Astrocyte of the spinal cord (primary cell): ENCODE results near the gene RAP1GAP2.
"Not testable (repeated sequence)": the region's sequence is repeated elsewhere in the genome, so short reads cannot be mapped to it uniquely, and the experiment has no call there.

Experiments
- DNase-seq: peaks from one replicate; pipeline ENCODE4 v3.0.0; 2011; ENCODE audit warnings: low read depth, low spot score
- H3K4me3 ChIP-seq: 2 replicates; pipeline ENCODE4 v1.5.1; 2011; ENCODE audit warnings: low read depth, mild to moderate bottlenecking, low read length, moderate library complexity
- CTCF ChIP-seq: IDR thresholded peaks from 2 replicates; pipeline ENCODE4 v1.5.1; 2012; ENCODE audit warnings: low read depth, mild to moderate bottlenecking, low read length, inconsistent platforms
- in situ Hi-C: cut with HindIII; loops from 2 replicates; pipeline ENCODE4 v1.10.0; 2017; ENCODE audit warnings: low sequenced_read_pairs

RAP1GAP2 gene

DNA sequence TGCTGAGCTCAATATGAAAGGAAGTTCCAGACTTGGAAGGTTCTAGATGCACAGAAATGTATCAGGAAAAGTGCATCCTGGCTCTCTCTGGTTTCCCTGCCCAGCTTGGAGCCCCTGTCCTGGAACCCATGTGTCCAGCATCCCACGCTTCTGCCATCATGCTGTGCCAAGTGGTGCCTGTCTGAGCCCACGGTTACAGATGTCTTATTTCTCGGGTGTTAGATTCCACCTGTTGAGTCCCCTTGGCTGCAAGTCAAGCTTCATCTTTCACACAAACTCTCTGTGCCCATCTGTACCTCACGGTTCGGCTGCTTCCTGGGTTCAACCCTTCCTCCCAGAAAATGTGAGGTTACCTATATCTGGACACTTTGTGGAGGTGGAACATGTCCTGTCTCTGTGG lies 244.6 kb downstream of the RAP1GAP2 start:
- H3K4me3 ChIP-seq = no peak overlapping the region
- no peak for DNase-seq
- in situ Hi-C loops = no loop called here
- TF ChIP-seq CTCF = no peak

GRCh38 chr17:3043737-3044365 lies 247.6 kb downstream of the RAP1GAP2 start:
- H3K4me3 ChIP-seq = no peak overlapping the region
- TF ChIP-seq CTCF = no peak
- DNase-seq = no peak
- in situ Hi-C loops = no loop called here

GRCh38 chr17:3046753-3047152 lies 250.5 kb downstream of the RAP1GAP2 start:
- H3K4me3 ChIP-seq = no peak overlapping the region
- no peak for TF ChIP-seq CTCF
- in situ Hi-C loops = no loop called here
- DNase-seq = no peak

- in situ Hi-C loops = no loop called here
- peak; percentile 97 for DNase-seq
- peak; percentile 76 for TF ChIP-seq CTCF
Observed at GRCh38 chr17:3048727-3049471, 252.7 kb downstream of the RAP1GAP2 start.

GRCh38 chr17:3049705-3050295 lies 253.6 kb downstream of the RAP1GAP2 start:
- in situ Hi-C loops = no loop called here
- H3K4me3 ChIP-seq = no peak overlapping the region
- TF ChIP-seq CTCF = no peak
- DNase-seq = no peak

More at GRCh38 chr17:3048727-3049471, 252.7 kb downstream of the RAP1GAP2 start:
- H3K4me3 ChIP-seq = peak overlapping the region; percentile 65

DNA sequence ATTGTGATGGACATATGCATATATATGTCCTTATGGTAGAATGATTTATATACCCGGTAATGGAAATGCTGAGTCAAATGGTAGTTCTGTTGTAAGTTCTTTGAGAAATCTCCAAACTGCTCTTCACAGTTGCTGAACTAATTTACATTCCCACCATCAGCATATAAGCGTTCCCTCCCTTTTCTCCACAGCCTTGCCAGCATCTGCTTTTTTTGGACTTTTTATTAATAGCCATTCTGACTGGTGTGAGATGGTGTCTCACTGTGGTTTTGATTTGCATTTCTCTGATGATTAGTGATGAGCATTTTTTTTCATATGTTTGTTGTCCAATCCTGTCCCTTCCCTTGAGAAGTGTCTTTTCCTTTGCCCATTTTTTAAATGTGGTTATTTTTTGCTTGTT lies 258.6 kb downstream of the RAP1GAP2 start:
- H3K4me3 ChIP-seq, DNase-seq, in situ Hi-C loops: not testable (repeated sequence)

DNA sequence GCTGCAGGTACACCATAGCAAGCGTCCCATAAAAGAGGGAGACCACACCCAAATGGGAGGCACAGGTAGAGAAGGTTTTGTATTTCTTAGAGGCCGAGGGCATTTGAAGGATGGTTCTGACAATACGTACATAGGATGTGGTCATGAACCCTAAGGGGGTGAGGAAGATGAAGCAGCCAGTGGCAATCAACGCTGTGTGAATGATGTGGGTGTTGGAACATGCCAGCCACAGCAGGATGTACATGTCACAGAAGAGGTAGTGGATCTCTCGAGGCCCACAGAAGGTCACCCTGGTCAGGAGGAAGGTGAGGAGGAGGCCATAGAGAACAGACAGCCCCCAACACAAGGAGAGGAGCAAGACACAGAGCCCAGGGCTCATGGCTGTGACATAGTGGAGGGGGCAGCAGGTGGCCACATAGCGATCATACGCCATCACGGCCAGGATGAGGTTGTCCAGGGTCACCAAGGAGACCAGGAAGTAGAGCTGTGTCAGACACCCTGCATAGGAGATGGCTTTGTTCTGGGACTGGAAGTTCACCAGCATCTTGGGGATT lies 266.7 kb downstream of the RAP1GAP2 start:
- H3K4me3 ChIP-seq, in situ Hi-C loops, DNase-seq: not testable (repeated sequence)

DNA sequence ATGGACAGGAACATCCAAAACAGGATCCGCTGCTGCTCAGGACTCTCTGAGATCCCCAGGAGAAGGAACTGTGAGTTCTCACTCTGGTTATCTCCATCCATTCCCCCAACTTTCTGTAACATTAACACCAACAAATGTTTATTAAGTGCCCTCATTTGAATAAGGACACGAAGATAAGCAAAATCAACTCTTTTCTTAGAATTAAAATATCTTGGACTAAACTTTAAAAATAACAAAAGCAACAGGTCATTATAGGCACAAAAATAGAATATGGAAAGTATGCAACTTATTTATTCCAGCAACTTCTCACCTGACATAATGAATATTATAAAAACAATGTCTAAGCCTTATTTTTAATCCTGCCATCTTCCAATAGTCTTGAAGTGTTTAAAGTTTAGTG lies 267.3 kb downstream of the RAP1GAP2 start, which contains the start of gene OR1D5:
OR1D5 (minus strand) TSS at position 101 of the 400 bp plus-strand sequence; CDS start at position 101, 0 bp downstream.
- DNase-seq, in situ Hi-C loops, H3K4me3 ChIP-seq: not testable (repeated sequence)

GRCh38 chr17:3065192-3065591 lies 269.0 kb downstream of the RAP1GAP2 start:
- H3K4me3 ChIP-seq, in situ Hi-C loops, DNase-seq: not testable (repeated sequence)

DNA sequence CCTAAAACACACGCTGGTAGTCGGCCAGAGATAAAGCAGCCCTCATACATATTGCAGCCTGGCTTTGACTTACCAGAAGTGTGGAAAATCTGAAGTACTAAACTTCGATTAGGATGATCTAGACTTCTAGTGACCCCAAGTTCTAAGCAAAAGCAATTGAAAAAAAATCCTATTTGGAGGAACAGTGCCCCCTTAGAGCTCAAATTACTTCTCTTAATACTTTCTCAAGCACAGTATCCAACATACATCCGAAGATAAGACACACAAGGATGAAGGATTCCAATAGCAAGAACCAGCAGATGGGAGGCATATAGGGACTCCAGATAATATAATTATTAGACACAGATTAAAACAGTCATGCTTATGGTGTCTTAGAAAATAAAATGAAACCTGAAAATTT lies 277.6 kb downstream of the RAP1GAP2 start:
- in situ Hi-C loops, H3K4me3 ChIP-seq, DNase-seq: not testable (repeated sequence)
